Liver (tissue), 3 donors: Measurements from ENCODE around the gene PLXNA2.

Source experiments
- FOXA1 ChIP-seq: IDR thresholded peaks from 2 replicates; pipeline ENCODE4 v1.6.1; 2016; ENCODE audit warnings: antibody characterized with exemption
- FOXA2 ChIP-seq: IDR thresholded peaks from 2 replicates; pipeline ENCODE4 v1.6.1; 2016; ENCODE audit warnings: antibody characterized with exemption
- HNF4A ChIP-seq, 2 donors: conservative IDR thresholded peaks; 2 replicates each; pipeline ENCODE4 v1.6.1; 2016; ENCODE audit warnings: antibody characterized with exemption in 2 of 2, mild to moderate bottlenecking in 2 of 2
- HNF4G ChIP-seq: IDR thresholded peaks from 2 replicates; pipeline ENCODE4 v1.6.1; 2016; ENCODE audit warnings: antibody characterized with exemption
- JUND ChIP-seq, 2 donors: IDR thresholded peaks; 2 replicates each; pipeline ENCODE4 v1.6.1; 2016; ENCODE audit warnings: antibody characterized with exemption in 2 of 2
- RAD21 ChIP-seq, 2 donors: IDR thresholded peaks; 2 replicates each; pipeline ENCODE4 v1.6.1; 2016; ENCODE audit warnings: antibody characterized with exemption in 2 of 2, mild to moderate bottlenecking in 2 of 2
- RXRA ChIP-seq, 2 donors: IDR thresholded peaks; 2 replicates each; pipeline ENCODE4 v1.6.1; 2017 to 2018; ENCODE audit warnings: antibody characterized with exemption in 2 of 2, mild to moderate bottlenecking in 1 of 2
- YY1 ChIP-seq: IDR thresholded peaks from 2 replicates; pipeline ENCODE4 v1.6.1; 2016; ENCODE audit warnings: antibody characterized with exemption, mild to moderate bottlenecking
- ZBTB33 ChIP-seq: IDR thresholded peaks from 2 replicates; pipeline ENCODE4 v1.6.1; 2016; ENCODE audit warnings: antibody characterized with exemption
- TF ChIP-seq, protein P1 (sequence below): IDR thresholded peaks from 2 replicates; pipeline ENCODE4 v1.6.1; 2016; ENCODE audit warnings: antibody characterized with exemption, mild to moderate bottlenecking
- TF ChIP-seq, protein P2 (sequence below): fragments of 150-350 bp; IDR thresholded peaks from 2 replicates; pipeline ENCODE4 v1.5.1; 2017; ENCODE audit warnings: improper control_type of control experiment, low read depth, low read length; ENCODE audit not compliant: missing input control
- TF ChIP-seq, protein P3 (sequence below): IDR thresholded peaks from 2 replicates; pipeline ENCODE4 v1.6.1; 2016; ENCODE audit warnings: antibody characterized with exemption
- donor health status: healthy.
- donor health status: healthy.

DNA sequence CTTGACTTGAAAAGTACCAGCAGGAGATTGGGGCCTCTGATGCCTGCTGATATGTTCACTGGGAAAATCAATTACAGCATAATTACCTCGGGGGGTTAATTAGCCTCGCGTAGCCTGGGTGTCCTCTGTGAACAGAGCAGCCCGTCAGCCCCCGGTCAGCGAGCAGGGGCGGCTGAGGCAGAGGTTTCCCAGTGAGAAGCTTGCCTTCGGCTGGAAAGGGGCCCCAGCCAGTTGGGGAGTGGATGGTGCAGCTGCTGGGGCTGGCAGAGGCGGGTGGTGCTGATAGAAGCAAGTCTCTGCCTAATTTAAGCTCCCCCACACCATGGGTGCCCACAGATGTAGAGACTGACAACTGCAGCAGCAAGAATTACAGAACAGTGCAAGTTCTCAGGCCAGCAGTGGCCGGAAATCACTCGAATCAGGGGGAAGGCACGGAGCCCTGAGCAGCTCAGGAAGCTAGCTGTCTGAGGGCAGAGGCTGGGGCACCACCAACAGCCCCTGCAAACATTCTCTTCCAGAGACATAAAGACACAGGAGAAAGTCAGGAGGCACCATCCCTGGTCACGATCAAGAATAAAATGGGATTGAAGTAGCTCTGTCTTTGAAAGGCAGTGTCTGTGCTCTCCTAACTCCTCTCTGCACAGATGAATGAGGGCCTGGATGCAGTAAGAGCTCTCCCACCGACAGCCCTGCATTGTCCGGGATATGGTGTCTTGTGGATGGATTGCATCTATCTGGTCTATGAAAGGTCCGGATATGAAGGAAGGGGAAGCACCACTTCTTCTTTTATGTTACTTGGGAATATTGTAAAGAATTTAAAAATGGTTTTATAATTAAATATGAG is 166.7 kb downstream of the PLXNA2 start:
- TF ChIP-seq, protein P1, sequence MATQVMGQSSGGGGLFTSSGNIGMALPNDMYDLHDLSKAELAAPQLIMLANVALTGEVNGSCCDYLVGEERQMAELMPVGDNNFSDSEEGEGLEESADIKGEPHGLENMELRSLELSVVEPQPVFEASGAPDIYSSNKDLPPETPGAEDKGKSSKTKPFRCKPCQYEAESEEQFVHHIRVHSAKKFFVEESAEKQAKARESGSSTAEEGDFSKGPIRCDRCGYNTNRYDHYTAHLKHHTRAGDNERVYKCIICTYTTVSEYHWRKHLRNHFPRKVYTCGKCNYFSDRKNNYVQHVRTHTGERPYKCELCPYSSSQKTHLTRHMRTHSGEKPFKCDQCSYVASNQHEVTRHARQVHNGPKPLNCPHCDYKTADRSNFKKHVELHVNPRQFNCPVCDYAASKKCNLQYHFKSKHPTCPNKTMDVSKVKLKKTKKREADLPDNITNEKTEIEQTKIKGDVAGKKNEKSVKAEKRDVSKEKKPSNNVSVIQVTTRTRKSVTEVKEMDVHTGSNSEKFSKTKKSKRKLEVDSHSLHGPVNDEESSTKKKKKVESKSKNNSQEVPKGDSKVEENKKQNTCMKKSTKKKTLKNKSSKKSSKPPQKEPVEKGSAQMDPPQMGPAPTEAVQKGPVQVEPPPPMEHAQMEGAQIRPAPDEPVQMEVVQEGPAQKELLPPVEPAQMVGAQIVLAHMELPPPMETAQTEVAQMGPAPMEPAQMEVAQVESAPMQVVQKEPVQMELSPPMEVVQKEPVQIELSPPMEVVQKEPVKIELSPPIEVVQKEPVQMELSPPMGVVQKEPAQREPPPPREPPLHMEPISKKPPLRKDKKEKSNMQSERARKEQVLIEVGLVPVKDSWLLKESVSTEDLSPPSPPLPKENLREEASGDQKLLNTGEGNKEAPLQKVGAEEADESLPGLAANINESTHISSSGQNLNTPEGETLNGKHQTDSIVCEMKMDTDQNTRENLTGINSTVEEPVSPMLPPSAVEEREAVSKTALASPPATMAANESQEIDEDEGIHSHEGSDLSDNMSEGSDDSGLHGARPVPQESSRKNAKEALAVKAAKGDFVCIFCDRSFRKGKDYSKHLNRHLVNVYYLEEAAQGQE, result no peak
- TF ChIP-seq, protein P2, sequence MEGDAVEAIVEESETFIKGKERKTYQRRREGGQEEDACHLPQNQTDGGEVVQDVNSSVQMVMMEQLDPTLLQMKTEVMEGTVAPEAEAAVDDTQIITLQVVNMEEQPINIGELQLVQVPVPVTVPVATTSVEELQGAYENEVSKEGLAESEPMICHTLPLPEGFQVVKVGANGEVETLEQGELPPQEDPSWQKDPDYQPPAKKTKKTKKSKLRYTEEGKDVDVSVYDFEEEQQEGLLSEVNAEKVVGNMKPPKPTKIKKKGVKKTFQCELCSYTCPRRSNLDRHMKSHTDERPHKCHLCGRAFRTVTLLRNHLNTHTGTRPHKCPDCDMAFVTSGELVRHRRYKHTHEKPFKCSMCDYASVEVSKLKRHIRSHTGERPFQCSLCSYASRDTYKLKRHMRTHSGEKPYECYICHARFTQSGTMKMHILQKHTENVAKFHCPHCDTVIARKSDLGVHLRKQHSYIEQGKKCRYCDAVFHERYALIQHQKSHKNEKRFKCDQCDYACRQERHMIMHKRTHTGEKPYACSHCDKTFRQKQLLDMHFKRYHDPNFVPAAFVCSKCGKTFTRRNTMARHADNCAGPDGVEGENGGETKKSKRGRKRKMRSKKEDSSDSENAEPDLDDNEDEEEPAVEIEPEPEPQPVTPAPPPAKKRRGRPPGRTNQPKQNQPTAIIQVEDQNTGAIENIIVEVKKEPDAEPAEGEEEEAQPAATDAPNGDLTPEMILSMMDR, result no peak
- TF ChIP-seq HNF4G, result no peak
- TF ChIP-seq RXRA (IDR thresholded peaks at IDR 0.05), result no peak
- no peak for TF ChIP-seq YY1
- no peak for TF ChIP-seq FOXA1
- no peak for TF ChIP-seq FOXA2
- TF ChIP-seq, protein P3, sequence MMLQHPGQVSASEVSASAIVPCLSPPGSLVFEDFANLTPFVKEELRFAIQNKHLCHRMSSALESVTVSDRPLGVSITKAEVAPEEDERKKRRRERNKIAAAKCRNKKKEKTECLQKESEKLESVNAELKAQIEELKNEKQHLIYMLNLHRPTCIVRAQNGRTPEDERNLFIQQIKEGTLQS, result no peak
- no peak for TF ChIP-seq ZBTB33
- TF ChIP-seq RAD21 (IDR thresholded peaks at IDR 0.05), result no peak
- no peak for TF ChIP-seq JUND (IDR thresholded peaks at IDR 0.05)
- TF ChIP-seq HNF4A (conservative IDR thresholded peaks at IDR 0.05), result no peak
